K562 (cell line): ENCODE results near the gene UNC5C. TPM values are rescaled to one million over a fixed set of nuclear protein-coding genes. Genes with fewer than 3 reads are reported as not detected.

Experiments
- CC2D1A ChIP-seq: fragments of 450-650 bp; IDR thresholded peaks from 2 replicates; pipeline ENCODE4 v1.6.1; 2017; ENCODE audit warnings: mild to moderate bottlenecking
- GATAD2B ChIP-seq: fragments of 450-650 bp; IDR thresholded peaks from 2 replicates; pipeline ENCODE4 v1.6.1; 2017; ENCODE audit warnings: mild to moderate bottlenecking, borderline replicate concordance
- HDAC1 ChIP-seq, 2 experiments: fragments of 450-650 bp; IDR thresholded peaks; 2 replicates each; pipeline ENCODE4 v1.6.1; 2016 to 2017; ENCODE audit warnings: inconsistent platforms in 1 of 2, mild to moderate bottlenecking in 1 of 2, moderate library complexity in 1 of 2
- HNRNPL ChIP-seq: fragments of 200-400 bp; formaldehyde crosslinking; IDR thresholded peaks from 2 replicates; pipeline ENCODE4 v1.6.1; 2017; ENCODE audit warnings: low read depth, mild to moderate bottlenecking, low read length
- MBD2 ChIP-seq: sonication (generic); IDR thresholded peaks from 2 replicates; pipeline ENCODE4 v1.6.1; 2016; ENCODE audit warnings: low read depth, borderline replicate concordance
- RBBP5 ChIP-seq: fragments of 200-600 bp; sonication (generic); IDR thresholded peaks from 2 replicates; pipeline ENCODE4 v1.6.1; 2012; ENCODE audit warnings: borderline replicate concordance, mild to moderate bottlenecking, low read length, control low read depth, inconsistent platforms; ENCODE audit not compliant: insufficient read depth, poor library complexity, severe bottlenecking
- SOX6 ChIP-seq: fragments of 450-650 bp; IDR thresholded peaks from 2 replicates; pipeline ENCODE4 v1.6.1; 2014; ENCODE audit warnings: mild to moderate bottlenecking
- polyA plus RNA-seq, 8 experiments: library from polyadenylated mRNA; depleted of rRNA in 4 of 8; stranded (reverse) in 5 of 8; unstranded in 3 of 8; fragments of >200 nt; fragmentation: Nextera tagmentation in 2 of 8; fragmentation: Illumina TruSeq in 1 of 8; extraction: Ambion mirVana in 2 of 8; extraction: Trizol in 1 of 8; gene quantifications; 2 replicates each; pipeline versions ENCODE4 v1.2.1 to v1.2.3, GENCODE V29; 2011 to 2014; ENCODE audit warnings: inconsistent platforms in 1 of 8, missing spikeins in 1 of 8
- total RNA-seq, 7 experiments: library from RNA; depleted of rRNA in 6 of 7; stranded (reverse); fragments of >200 nt in 6 of 7; fragmentation: Illumina TruSeq in 2 of 7; extraction: Trizol in 2 of 7; gene quantifications; 2 replicates each; pipeline versions ENCODE4 v1.2.1 to v1.2.3, GENCODE V29; 2011 to 2021; ENCODE audit warnings: low replicate concordance in 1 of 7
- TF ChIP-seq, protein P1 (sequence below): IDR thresholded peaks from 2 replicates; pipeline ENCODE4 v1.6.1; 2011; ENCODE audit warnings: borderline replicate concordance, low read depth, mild to moderate bottlenecking, moderate library complexity, low read length; ENCODE audit not compliant: insufficient read depth, poor library complexity, severe bottlenecking
- TF ChIP-seq, protein P2 (sequence below): fragments of 200-800 bp; sonication (Bioruptor generic); IDR thresholded peaks from 2 replicates; pipeline ENCODE4 v1.6.1; 2017; ENCODE audit warnings: missing genetic modification characterization, missing compliant biosample characterization
- TF ChIP-seq, protein P3 (sequence below), 2 experiments: fragments of 450-650 bp; formaldehyde crosslinking in 1 of 2; IDR thresholded peaks; 2 replicates each; pipeline versions ENCODE4 v1.4.0 to v1.6.1; 2014 to 2020; ENCODE audit warnings: mild to moderate bottlenecking in 2 of 2, borderline replicate concordance in 1 of 2, low read depth in 1 of 2
- TF ChIP-seq, protein P4 (sequence below), 2 experiments: IDR thresholded peaks in 1 of 2; conservative IDR thresholded peaks in 1 of 2; 2 replicates each; pipeline ENCODE4 v1.6.1; 2016; ENCODE audit warnings: low read depth in 2 of 2, mild to moderate bottlenecking in 1 of 2, missing compliant biosample characterization in 1 of 2, missing genetic modification characterization in 1 of 2, moderate library complexity in 1 of 2

UNC5C gene
- total and polyA plus RNA-seq, 9 of the 15 experiments (the other 6 are each of a cell fraction or from before 2014, with no cell fraction given) = under 0.01 to 0.10 (median 0.03) TPM; not detected in 1

DNA sequence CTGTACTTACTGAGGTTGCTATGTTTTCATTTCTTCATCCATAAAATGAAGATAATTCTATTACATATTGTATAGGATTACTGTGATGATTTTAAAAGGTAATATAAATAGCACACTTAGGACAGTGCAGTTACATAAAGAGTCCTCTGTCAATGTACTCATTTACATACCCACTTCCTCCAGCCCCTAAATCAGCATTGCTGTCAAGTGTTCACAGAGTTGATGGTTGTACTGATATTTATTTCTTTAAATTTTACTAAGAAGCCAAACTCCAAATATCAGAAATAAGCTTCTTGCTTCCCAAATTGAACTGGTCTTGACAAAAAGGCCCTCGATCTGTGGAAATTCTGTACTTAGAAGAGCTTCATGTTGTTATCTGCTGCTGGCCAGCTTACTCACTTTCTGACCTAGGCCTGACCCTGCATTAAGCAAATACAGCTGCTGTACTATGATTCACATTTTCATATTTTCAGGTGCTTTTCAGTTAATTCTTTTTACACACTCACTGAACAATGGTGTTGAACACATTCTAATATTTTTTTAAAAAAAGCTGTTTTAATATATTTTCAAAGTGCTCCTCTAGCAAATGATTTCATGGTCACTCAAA, 259.6 kb downstream of the UNC5C start (continued):
- peak; percentile 57; the same call in 1 of the 2 replicates for TF ChIP-seq MBD2
- peak; percentile 74; the same call in 1 of the 2 replicates for TF ChIP-seq CC2D1A
- peak; percentile 78; the same call in 1 of the 2 replicates for TF ChIP-seq GATAD2B
- TF ChIP-seq, protein P1, sequence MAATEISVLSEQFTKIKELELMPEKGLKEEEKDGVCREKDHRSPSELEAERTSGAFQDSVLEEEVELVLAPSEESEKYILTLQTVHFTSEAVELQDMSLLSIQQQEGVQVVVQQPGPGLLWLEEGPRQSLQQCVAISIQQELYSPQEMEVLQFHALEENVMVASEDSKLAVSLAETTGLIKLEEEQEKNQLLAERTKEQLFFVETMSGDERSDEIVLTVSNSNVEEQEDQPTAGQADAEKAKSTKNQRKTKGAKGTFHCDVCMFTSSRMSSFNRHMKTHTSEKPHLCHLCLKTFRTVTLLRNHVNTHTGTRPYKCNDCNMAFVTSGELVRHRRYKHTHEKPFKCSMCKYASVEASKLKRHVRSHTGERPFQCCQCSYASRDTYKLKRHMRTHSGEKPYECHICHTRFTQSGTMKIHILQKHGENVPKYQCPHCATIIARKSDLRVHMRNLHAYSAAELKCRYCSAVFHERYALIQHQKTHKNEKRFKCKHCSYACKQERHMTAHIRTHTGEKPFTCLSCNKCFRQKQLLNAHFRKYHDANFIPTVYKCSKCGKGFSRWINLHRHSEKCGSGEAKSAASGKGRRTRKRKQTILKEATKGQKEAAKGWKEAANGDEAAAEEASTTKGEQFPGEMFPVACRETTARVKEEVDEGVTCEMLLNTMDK = no peak
- TF ChIP-seq, protein P2, sequence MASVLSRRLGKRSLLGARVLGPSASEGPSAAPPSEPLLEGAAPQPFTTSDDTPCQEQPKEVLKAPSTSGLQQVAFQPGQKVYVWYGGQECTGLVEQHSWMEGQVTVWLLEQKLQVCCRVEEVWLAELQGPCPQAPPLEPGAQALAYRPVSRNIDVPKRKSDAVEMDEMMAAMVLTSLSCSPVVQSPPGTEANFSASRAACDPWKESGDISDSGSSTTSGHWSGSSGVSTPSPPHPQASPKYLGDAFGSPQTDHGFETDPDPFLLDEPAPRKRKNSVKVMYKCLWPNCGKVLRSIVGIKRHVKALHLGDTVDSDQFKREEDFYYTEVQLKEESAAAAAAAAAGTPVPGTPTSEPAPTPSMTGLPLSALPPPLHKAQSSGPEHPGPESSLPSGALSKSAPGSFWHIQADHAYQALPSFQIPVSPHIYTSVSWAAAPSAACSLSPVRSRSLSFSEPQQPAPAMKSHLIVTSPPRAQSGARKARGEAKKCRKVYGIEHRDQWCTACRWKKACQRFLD (CRISPR knock-in tag) = peak; percentile 44; the same call in 1 of the 2 replicates
- TF ChIP-seq HDAC1 (IDR thresholded peaks at IDR 0.05) = peak in 1 of 2 experiments; percentile 63; a peak in 2 of 4 replicates
- TF ChIP-seq SOX6 = peak; percentile 88
- TF ChIP-seq, protein P3, sequence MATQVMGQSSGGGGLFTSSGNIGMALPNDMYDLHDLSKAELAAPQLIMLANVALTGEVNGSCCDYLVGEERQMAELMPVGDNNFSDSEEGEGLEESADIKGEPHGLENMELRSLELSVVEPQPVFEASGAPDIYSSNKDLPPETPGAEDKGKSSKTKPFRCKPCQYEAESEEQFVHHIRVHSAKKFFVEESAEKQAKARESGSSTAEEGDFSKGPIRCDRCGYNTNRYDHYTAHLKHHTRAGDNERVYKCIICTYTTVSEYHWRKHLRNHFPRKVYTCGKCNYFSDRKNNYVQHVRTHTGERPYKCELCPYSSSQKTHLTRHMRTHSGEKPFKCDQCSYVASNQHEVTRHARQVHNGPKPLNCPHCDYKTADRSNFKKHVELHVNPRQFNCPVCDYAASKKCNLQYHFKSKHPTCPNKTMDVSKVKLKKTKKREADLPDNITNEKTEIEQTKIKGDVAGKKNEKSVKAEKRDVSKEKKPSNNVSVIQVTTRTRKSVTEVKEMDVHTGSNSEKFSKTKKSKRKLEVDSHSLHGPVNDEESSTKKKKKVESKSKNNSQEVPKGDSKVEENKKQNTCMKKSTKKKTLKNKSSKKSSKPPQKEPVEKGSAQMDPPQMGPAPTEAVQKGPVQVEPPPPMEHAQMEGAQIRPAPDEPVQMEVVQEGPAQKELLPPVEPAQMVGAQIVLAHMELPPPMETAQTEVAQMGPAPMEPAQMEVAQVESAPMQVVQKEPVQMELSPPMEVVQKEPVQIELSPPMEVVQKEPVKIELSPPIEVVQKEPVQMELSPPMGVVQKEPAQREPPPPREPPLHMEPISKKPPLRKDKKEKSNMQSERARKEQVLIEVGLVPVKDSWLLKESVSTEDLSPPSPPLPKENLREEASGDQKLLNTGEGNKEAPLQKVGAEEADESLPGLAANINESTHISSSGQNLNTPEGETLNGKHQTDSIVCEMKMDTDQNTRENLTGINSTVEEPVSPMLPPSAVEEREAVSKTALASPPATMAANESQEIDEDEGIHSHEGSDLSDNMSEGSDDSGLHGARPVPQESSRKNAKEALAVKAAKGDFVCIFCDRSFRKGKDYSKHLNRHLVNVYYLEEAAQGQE (IDR thresholded peaks at IDR 0.05; ENCODE audit: borderline replicate concordance) = peak; percentile 27; the same call in 1 of the 2 replicates
- TF ChIP-seq, protein P3 (CRISPR knock-in tag; IDR thresholded peaks at IDR 0.05; ENCODE audit: low read depth) = no peak
- TF ChIP-seq, protein P4, sequence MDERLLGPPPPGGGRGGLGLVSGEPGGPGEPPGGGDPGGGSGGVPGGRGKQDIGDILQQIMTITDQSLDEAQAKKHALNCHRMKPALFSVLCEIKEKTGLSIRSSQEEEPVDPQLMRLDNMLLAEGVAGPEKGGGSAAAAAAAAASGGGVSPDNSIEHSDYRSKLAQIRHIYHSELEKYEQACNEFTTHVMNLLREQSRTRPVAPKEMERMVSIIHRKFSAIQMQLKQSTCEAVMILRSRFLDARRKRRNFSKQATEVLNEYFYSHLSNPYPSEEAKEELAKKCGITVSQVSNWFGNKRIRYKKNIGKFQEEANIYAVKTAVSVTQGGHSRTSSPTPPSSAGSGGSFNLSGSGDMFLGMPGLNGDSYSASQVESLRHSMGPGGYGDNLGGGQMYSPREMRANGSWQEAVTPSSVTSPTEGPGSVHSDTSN (CRISPR knock-in tag; IDR thresholded peaks at IDR 0.05; ENCODE audit: low read depth) = no peak
- TF ChIP-seq, protein P4 (tag; conservative IDR thresholded peaks at IDR 0.05; ENCODE audit: low read depth) = peak; percentile 44
- peak; percentile 50 for TF ChIP-seq RBBP5
- no peak for TF ChIP-seq HNRNPL
